GM18517 (cell line): Measurements from ENCODE around the gene PPP3R2.
A peak's percentile ranks its signal among the peaks of the same experiment; 100 is the strongest.

Source experiments
- ATAC-seq: cut with Tn5 transposase; IDR thresholded peaks from one replicate; pipeline ENCODE4 v1.9.1; 2021; ENCODE audit warnings: mild to moderate bottlenecking, moderate library complexity; ENCODE audit not compliant: unreplicated experiment

The PPP3R2 gene

DNA sequence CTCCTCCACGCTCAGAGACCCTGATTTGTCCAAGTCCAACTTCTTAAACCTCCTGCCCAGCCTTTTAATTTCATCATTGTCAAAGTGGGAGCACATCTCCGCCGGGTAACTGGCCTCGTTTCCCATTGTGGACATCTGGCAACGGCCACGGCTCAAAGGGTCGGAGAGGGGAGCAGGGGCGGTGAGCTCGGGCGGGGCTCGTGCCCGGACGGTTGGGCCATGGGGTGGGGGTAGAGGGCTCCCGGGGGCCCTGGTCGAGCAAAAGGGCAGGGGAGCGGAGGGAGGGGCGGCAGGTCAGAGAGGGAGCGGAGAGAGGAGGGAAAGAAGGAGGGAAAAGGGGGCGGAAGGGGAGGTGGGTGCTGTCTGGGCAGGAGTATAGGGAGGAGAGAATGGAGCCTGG is at the start of gene PPP3R2:
PPP3R2 (minus strand) TSS at position 174 of the 400 bp plus-strand sequence; CDS start at position 126, 48 bp downstream.
- no peak for ATAC-seq

DNA sequence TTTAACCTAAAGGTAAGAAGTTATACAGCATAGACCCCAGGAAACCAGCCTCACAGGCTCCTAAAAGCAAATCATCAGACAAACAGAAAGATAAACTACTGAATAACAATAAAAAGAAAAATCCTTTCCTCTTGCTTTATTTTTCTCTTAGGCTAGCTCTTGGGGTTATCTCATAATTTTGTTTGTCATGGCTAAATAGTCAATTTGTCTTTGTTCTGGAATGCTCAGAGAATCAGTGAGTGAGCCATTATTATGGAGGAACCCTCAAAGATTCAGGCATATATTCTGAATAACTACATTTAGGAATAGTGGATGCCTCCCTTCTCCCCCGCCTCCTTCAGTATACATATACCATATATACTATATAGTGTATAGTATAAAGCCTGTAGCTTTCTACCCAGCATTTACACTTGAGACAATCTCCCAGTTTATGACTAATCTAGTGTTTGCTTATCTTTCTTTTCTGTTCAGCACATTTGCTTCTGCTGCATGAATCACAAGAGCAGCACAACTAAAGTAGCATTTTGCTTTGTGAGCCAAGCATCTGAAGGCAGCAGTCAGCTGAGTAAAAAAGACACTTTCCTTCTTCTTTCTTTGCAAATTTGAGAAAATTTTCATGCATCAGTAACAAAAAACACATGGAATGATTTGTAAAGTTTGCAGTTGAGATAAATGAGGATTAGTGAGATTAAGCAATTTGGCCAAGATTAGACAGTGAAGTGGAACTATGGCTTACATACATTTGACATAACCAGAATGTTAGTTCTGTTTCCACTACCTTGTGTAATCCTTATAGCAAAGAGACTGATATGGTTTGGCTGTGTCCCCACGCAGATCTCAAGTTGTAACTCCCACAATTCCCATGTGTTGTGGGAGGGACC is 45.3 kb upstream of the PPP3R2 start:
- ATAC-seq, result no peak

- ATAC-seq, result no peak
Measured at GRCh38 chr9:101639311-101639710, 44.5 kb upstream of the PPP3R2 start.

GRCh38 chr9:101636247-101636646 is 41.5 kb upstream of the PPP3R2 start:
- no peak for ATAC-seq

DNA sequence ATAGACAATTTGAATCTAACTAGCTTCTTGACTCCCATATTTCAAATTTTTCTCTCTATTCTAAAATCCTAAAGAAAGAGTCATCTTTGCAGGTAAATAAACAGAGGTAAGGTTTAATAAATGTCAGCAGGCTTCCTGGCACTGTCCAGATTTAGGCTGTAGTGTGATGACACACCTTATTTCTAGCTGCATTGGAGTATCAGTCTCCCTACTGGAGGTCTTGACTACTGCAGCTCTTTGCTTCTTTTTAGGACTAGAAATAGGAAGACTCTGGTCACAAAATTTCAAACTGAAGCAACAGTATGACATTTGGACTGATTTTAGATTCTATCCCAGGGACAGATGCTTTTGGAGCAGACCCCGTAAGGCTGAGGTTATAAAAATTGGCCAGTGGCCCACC is 40.7 kb upstream of the PPP3R2 start:
- ATAC-seq, result no peak

GRCh38 chr9:101634741-101635409 is 40.1 kb upstream of the PPP3R2 start:
- ATAC-seq, result no peak

DNA sequence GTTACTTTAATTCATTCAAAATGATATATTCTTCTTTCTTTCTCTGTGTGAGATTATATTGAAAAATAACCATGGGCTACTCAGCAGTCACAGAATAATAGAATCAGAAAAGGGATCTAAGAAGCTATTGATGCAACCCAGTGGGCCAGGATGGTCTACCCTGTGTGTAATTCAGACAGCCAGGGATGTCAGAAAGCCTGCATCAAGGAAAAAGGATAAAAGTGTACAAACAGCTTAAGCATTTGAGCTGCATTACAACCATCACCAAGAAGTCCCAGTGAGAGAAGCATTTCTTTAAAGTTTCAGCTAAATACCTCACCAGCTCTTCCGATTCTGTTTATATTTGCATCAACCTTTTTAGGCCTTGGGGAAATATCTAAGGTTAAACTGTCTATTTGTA is 37.8 kb upstream of the PPP3R2 start:
- ATAC-seq, result no peak

DNA sequence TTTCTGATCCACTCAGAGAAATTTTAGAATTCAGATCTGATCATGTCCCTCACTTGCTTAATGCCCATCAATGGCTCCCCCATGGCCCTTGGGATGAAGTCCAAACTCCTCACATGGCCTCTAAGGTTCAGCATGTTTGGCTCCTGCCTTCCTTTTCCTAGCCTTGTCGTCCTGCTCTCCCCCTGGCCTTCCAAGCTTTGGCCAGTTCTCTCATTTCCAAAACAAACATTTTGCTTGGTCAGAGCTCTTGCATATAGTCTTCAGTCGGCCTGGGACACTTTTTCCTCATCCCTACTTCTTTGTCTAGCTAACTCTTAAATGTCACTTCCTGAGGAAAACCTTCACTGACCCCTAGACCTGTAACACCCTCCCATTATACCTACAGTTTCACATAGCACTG is 37.1 kb upstream of the PPP3R2 start:
- no peak for ATAC-seq

DNA sequence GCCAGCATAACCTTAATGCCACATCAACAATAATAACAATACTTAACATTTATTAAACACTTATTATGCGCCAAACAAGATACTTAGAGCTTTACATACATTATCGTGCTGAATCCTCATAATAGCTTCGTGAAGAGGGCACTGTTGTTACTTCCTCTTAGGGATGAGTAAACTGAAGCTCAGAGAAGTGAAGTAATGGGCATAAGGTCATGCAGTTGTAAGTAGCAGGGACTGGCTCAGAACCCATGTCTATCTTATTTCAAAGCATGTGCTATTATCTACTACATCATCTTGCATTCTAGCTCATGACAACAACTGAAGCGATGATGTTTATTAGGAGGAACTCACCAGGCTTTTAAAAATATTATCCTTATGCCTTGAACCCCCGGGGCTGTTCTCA is 34.9 kb upstream of the PPP3R2 start:
- ATAC-seq, result no peak

- no peak for ATAC-seq
Measured at GRCh38 chr9:101628173-101628572, 33.4 kb upstream of the PPP3R2 start.

- no peak for ATAC-seq
Measured at GRCh38 chr9:101626295-101626694, 31.5 kb upstream of the PPP3R2 start.

DNA sequence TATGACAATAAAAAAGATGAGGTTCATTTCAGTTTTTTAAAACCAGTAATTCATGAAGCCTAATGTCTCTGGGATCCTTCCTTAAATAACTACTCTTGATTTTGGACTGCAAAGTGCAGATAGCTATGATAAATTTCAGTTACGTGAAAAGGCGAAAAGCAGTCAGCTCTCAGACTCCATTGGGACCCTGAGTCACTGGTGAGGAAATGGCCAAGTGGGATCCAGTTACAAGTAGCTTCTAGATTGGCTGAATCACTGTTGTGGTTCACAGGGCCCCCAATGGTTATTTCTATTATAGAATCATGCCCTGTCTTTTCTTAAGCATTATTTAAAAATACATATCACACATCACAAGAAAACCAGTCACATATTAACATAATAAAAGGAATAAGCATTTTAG is 31.1 kb upstream of the PPP3R2 start:
- no peak for ATAC-seq

DNA sequence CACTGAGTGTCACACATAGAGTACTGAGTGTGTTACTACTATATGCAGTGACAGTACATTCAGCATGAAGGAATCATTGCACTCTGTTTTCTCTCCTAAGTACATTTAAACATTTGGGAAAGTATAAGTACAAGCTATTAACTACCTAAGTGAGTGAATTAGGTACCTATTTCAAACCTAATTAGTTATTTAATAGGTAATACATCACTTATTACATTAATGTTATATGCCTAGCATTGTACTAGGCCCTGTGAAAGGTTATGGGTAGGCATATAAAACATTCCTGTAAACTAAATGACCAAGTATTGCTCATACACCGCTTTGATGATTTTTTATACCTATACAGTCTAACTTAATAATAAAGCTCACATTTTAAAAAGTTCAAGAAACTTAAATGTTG is 25.7 kb upstream of the PPP3R2 start:
- ATAC-seq, result no peak

DNA sequence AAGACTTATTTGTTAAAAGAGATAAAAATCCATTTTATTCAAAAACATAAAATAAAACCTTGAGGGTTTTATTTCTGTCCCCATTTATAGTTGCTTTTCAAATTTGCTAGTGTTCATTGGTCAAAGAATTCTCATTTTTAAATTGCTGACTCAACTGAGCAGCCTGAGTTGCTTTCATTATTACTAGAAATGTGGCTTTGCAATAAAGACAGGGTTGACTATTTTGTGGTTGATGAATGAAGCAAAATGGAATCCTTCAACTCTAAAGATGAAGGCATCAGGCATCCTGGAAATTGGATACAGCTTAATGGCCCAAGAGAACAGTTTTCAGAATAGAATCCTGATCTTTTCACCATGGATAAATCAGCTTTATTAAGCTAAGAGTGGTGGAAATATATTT is 23.9 kb upstream of the PPP3R2 start:
- no peak for ATAC-seq

DNA sequence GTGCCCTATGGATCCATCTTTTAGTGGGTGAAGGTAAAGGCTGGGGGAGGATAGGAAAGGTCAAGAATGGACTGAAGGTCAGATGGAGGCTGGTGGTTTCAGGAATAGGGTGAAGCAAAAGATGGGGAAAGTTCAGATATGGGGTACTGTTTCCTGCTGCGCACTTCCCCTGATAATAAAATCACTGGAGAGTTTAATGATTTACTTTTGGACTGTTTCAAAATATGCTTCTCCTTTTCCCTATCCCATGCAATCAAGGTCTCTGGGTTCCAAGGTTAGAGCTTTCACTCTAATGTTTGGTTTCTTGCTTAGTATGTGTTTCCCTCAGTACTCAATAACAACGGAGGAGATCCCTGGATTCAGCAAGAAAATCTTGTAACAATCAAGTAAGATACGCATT is 10.8 kb upstream of the PPP3R2 start:
- ATAC-seq, result no peak

- no peak for ATAC-seq
Measured at GRCh38 chr9:101604296-101604695, 9.5 kb upstream of the PPP3R2 start.

DNA sequence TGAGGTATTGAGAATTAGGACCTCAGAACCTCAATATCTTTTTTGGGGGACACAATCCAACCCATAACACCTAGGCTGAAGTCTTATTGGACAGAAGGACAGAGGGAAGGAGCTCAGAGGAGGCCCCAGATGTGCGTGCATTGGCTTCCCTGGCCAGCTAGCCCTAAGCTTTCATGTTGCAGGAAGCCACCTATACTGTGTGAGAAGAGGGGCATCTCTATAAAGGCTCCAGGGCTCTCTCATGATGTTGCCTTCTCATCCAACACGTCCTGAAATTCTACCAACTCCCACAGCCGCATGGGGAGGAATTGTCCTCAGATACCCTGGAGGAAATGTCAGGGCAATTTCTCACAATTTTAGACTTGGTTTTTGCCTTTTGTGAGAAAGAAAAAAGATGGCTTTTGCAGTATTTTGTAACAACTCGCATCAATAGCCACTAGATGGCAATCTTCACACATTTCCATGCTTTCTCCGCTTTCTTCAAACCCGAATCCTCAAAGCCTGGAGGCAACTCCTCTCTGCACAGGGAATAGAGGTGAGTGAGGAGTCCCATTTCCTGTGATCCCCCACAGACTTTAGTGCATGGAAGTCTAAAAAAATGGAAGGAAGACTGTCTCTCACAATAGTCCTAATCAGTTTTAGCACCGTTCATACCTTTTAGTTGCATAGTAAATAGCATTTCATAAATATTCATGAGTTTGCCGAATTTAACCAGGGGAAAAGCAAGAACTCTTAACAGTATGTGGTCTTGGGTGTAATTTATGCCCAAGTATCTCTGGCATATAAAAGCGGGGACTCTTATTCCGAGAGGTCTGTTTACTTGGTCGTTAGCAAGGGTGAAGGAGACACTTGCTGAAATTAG is 7.4 kb upstream of the PPP3R2 start:
- peak; percentile 59 for ATAC-seq

DNA sequence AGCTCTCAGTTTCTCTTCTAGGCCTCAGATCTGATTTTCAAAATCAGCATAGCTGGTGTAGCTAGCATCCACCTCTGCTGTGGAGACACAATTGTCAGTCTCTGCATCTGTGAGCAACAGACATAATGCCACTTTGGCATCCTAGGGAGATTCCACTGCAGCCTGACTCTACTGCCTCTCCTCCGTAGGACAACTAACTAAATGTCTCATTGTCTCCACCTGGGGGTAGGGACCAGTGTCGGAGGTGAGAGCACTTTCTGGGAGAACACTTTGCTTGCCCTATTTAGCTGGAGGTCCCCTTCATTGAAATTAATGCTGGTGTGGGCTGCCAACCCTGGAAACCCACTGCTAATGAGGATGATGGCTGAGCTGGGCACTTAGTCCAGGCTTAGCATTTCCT is 1.4 kb downstream of the PPP3R2 start:
- no peak for ATAC-seq

DNA sequence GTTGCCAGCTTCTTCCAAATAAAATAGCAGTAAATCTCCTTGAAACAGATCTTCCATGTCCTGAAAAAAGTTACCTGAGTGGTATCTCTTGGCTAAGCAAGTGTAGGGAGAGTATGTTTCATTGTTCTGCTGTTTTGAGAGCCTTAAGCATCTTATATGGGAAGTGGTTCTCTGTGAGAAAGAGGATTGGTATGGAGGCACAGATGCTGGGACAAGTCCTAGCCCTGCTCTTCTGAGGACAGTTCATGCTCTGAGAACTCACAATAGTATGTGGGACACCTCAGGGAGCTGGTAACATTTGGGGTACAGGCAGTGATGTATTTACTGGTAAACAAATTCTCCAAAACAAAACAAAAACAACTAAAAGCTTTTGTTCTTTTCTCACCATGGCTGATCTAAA is 2.0 kb downstream of the PPP3R2 start:
- ATAC-seq, result no peak

- no peak for ATAC-seq
Measured at GRCh38 chr9:101591787-101592446, 2.9 kb downstream of the PPP3R2 start.

- no peak for ATAC-seq
Measured at GRCh38 chr9:101590901-101591300, 3.9 kb downstream of the PPP3R2 start.
